COLO668 (cell line): Measurements from ENCODE around the gene GINS1.
A peak's percentile ranks its signal among the peaks of the same experiment; 100 is the strongest.

Source experiments
- DNase-seq: peaks from one replicate; lab custom pipeline; 2025; ENCODE audit not compliant: unreplicated experiment; lab: John Stamatoyannopoulos, UW

The GINS1 gene

GRCh38 chr20:25407311-25408169 is at the start of gene GINS1:
Gene GINS1, plus strand, starts transcription at chr20:25407673. Its CDS starts 148 bp downstream, at chr20:25407821.
- peak; percentile 96 for DNase-seq

GRCh38 chr20:25360631-25361286 is 46.7 kb upstream of the GINS1 start:
- no peak for DNase-seq

- no peak for DNase-seq
Observed at GRCh38 chr20:25361287-25361683, 46.2 kb upstream of the GINS1 start.

GRCh38 chr20:25364180-25364788 is 43.2 kb upstream of the GINS1 start:
- DNase-seq: no peak

GRCh38 chr20:25364879-25365699 is 42.4 kb upstream of the GINS1 start:
- DNase-seq: no peak

- no peak for DNase-seq
Observed at GRCh38 chr20:25368526-25368925, 38.9 kb upstream of the GINS1 start.

GRCh38 chr20:25368976-25369375 is 38.5 kb upstream of the GINS1 start:
- no peak for DNase-seq

- DNase-seq: no peak
Observed at GRCh38 chr20:25369529-25369928, 37.9 kb upstream of the GINS1 start.

- DNase-seq: no peak
Observed at GRCh38 chr20:25369971-25370370, 37.5 kb upstream of the GINS1 start.

GRCh38 chr20:25372584-25373336 is 34.7 kb upstream of the GINS1 start:
- no peak for DNase-seq

- DNase-seq: no peak
Observed at GRCh38 chr20:25374842-25375241, 32.6 kb upstream of the GINS1 start.

GRCh38 chr20:25376236-25376635 is 31.2 kb upstream of the GINS1 start:
- DNase-seq: no peak

- DNase-seq: no peak
Observed at GRCh38 chr20:25376886-25377285, 30.6 kb upstream of the GINS1 start.

GRCh38 chr20:25378189-25378883 is 29.1 kb upstream of the GINS1 start:
- no peak for DNase-seq

GRCh38 chr20:25378884-25379733 is 28.4 kb upstream of the GINS1 start:
- DNase-seq: no peak

- no peak for DNase-seq
Observed at GRCh38 chr20:25380945-25381614, 26.4 kb upstream of the GINS1 start.

GRCh38 chr20:25382704-25383370 is 24.6 kb upstream of the GINS1 start:
- DNase-seq: no peak

- DNase-seq: no peak
Observed at GRCh38 chr20:25389401-25389857, 18.0 kb upstream of the GINS1 start.
